Measurements from ENCODE around the gene AAK1. TPM values are rescaled to one million over a fixed set of nuclear protein-coding genes. Genes with fewer than 3 reads are reported as not detected.
A peak's percentile ranks its signal among the peaks of the same experiment; 100 is the strongest.

AAK1 gene
- total RNA-seq, 1 donor from 2014 or later = 48.6 TPM

DNA sequence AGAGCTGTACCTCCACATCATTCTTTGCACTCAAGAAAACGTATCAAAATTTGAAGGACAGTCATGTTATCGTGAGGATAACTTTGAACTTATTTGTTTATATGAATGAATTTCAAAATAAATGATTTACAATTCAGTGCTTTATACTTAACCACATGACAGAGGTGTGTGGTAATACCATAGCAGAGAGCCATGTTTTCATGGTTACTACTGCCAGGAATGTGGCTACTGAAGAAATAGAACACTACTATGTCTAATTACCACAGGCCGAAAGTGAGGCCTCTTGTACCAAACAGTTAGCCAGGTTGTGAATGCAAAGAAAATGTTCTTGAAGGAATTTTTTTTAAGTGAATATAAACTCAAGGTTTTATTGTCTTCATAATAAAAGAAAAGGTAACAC is 49.2 kb downstream of the AAK1 start:
- no peak overlapping the region for H3K4me3 ChIP-seq
- no peak for DNase-seq (ENCODE audit: extremely low spot score in 2 of 2)
- H3K27ac ChIP-seq = no peak overlapping the region
- H3K9me3 ChIP-seq = no peaks in the 10 kb centered on the region
- H3K36me3 ChIP-seq = no peaks in the 10 kb centered on the region
- no peaks in the 10 kb centered on the region for H3K27me3 ChIP-seq
- H3K4me1 ChIP-seq = peaks cover 11% of the 10 kb centered on the region
- TF ChIP-seq POLR2AphosphoS5 (IDR thresholded peaks at IDR 0.05; ENCODE audit: insufficient read depth in 1 of 2, low read depth in 1 of 2) (no peak), POLR2A (IDR thresholded peaks at IDR 0.05) (no peak)
- TF ChIP-seq, protein P1, sequence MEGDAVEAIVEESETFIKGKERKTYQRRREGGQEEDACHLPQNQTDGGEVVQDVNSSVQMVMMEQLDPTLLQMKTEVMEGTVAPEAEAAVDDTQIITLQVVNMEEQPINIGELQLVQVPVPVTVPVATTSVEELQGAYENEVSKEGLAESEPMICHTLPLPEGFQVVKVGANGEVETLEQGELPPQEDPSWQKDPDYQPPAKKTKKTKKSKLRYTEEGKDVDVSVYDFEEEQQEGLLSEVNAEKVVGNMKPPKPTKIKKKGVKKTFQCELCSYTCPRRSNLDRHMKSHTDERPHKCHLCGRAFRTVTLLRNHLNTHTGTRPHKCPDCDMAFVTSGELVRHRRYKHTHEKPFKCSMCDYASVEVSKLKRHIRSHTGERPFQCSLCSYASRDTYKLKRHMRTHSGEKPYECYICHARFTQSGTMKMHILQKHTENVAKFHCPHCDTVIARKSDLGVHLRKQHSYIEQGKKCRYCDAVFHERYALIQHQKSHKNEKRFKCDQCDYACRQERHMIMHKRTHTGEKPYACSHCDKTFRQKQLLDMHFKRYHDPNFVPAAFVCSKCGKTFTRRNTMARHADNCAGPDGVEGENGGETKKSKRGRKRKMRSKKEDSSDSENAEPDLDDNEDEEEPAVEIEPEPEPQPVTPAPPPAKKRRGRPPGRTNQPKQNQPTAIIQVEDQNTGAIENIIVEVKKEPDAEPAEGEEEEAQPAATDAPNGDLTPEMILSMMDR (IDR thresholded peaks at IDR 0.05) = no peak
- intact Hi-C loops (cut with DNase I) = no loop called here

DNA sequence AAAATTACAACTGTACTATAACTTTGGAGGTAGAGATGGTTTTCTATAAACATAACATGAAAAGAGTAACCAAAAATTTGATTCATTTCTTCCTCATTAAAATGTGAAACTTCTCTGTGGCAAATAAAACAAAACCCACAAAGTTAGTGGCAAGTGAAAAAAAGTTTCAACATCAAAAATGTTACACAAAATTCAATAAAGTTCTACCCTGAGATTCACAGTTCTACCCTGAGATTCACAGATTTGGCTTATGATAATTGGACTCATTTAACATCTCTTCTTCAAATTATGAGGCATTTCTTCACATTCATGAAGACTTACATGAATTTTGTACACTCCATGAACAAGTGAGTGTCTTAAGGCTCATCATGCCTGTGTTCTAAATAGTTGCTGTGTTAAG is 51.0 kb downstream of the AAK1 start:
- no peaks in the 10 kb centered on the region for H3K36me3 ChIP-seq
- no peak overlapping the region for H3K27ac ChIP-seq
- intact Hi-C loops (cut with DNase I) = no loop called here
- peaks cover 11% of the 10 kb centered on the region for H3K4me1 ChIP-seq
- H3K9me3 ChIP-seq = no peaks in the 10 kb centered on the region
- H3K27me3 ChIP-seq = no peaks in the 10 kb centered on the region
- H3K4me3 ChIP-seq = no peak overlapping the region
- DNase-seq (ENCODE audit: extremely low spot score in 2 of 2) = no peak
- TF ChIP-seq, protein P1 (IDR thresholded peaks at IDR 0.05) = no peak
- TF ChIP-seq POLR2AphosphoS5 (IDR thresholded peaks at IDR 0.05; ENCODE audit: insufficient read depth in 1 of 2, low read depth in 1 of 2) (no peak), POLR2A (IDR thresholded peaks at IDR 0.05) (no peak)

GRCh38 chr2:69589973-69590652 is 53.4 kb downstream of the AAK1 start:
- Histone ChIP-seq H3K4me1 (peaks cover 11% of the 10 kb centered on the region), H3K4me3 (no peak overlapping the region), H3K27ac (no peak overlapping the region), H3K9me3 (no peaks in the 10 kb centered on the region), H3K27me3 (no peaks in the 10 kb centered on the region), H3K36me3 (no peaks in the 10 kb centered on the region)
- no peak for TF ChIP-seq POLR2A (IDR thresholded peaks at IDR 0.05)
- TF ChIP-seq POLR2AphosphoS5 (IDR thresholded peaks at IDR 0.05; ENCODE audit: insufficient read depth in 1 of 2, low read depth in 1 of 2) = no peak
- TF ChIP-seq, protein P1 (IDR thresholded peaks at IDR 0.05) = no peak
- intact Hi-C loops (cut with DNase I) = no loop called here
- no peak for DNase-seq (ENCODE audit: extremely low spot score in 2 of 2)

DNA sequence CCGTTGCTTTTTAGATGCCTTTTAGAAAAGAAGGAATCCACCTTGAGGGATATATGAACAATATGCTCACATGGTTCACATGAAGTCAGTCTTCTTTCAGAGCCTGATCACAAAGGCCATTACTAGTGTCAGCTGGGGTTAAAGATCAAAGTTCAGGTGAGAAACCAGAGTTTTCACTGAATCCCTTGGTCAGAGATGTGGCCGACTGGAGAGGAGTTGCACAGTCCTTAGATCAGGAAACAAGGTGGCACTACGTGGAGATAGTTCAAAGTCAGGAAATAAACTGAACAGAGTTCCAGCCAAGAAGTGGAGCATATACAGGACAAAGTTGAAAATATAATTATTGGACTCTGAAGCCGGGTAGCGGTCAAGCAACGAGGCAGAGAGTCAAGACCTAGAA is 54.6 kb downstream of the AAK1 start:
- Histone ChIP-seq H3K4me1 (peaks cover 13% of the 10 kb centered on the region), H3K9me3 (no peaks in the 10 kb centered on the region), H3K27me3 (no peaks in the 10 kb centered on the region), H3K36me3 (no peaks in the 10 kb centered on the region), H3K4me3 (no peak overlapping the region), H3K27ac (no peak overlapping the region)
- DNase-seq (ENCODE audit: extremely low spot score in 2 of 2) = peak in 1 of 2 donors; percentile 4
- TF ChIP-seq, protein P1 (IDR thresholded peaks at IDR 0.05) = no peak
- TF ChIP-seq POLR2AphosphoS5 (IDR thresholded peaks at IDR 0.05; ENCODE audit: insufficient read depth in 1 of 2, low read depth in 1 of 2) (no peak), POLR2A (IDR thresholded peaks at IDR 0.05) (no peak)
- intact Hi-C loops (cut with DNase I) = no loop called here

DNA sequence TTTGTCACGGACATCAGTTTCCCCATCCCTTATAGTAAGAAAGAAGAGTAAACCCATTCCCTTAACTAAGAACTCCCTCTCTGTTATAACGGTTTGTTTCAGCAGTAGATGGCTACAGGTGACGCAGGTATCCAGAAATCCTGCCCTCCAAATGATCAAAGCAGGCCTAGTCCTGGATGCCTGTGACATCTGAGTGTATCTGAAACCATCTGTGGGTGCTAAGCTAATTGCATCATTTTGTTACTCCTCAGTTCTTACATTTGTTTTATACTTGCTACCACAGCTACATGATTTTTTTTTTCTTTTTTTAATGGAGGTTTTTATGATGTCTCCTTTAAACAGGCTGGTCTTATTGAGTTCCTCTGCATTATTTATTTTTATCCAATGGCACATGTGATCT is 55.1 kb downstream of the AAK1 start:
- Histone ChIP-seq H3K4me3 (no peak overlapping the region), H3K9me3 (no peaks in the 10 kb centered on the region), H3K27me3 (no peaks in the 10 kb centered on the region), H3K4me1 (peaks cover 18% of the 10 kb centered on the region), H3K27ac (no peak overlapping the region), H3K36me3 (no peaks in the 10 kb centered on the region)
- intact Hi-C loops (cut with DNase I) = no loop called here
- TF ChIP-seq, protein P1 (IDR thresholded peaks at IDR 0.05) = no peak
- no peak for DNase-seq (ENCODE audit: extremely low spot score in 2 of 2)
